Adrenal gland (tissue), 12 donors: ENCODE results near the gene PIEZO2. TPM values are rescaled to one million over a fixed set of nuclear protein-coding genes. Genes with fewer than 3 reads are reported as not detected.

Source experiments
- DNase-seq, 7 donors: peaks; one replicate each; pipeline ENCODE4 v3.0.0-alpha.2; 2019 to 2020
- H3K27ac ChIP-seq, 5 donors: fragments of 200-600 bp; sonication (generic) in 4 of 5; 1 replicate in 3 of 5; 2 replicates in 2 of 5; pipeline versions ENCODE4 v1.5.1 to v1.8.0; 2016 to 2020; ENCODE audit warnings: mild to moderate bottlenecking in 1 of 5
- H3K27me3 ChIP-seq: fragments of 200-600 bp; 2 replicates; pipeline ENCODE4 v1.8.0; 2021
- H3K36me3 ChIP-seq, 2 donors: fragments of 200-600 bp; replicated peaks in 1 of 2; 1 replicate in 1 of 2; 2 replicates in 1 of 2; pipeline versions ENCODE4 v1.5.1 to v1.8.0; 2018 to 2022
- H3K4me1 ChIP-seq, 2 donors: fragments of 200-600 bp; replicated peaks in 1 of 2; 1 replicate in 1 of 2; 2 replicates in 1 of 2; pipeline versions ENCODE4 v1.5.1 to v1.8.0; 2018 to 2021
- H3K4me3 ChIP-seq, 4 donors: fragments of 200-600 bp; sonication (generic) in 3 of 4; one replicate each; pipeline ENCODE4 v1.5.1; 2016 to 2018
- H3K9me3 ChIP-seq, 3 donors: fragments of 200-600 bp; sonication (generic) in 1 of 3; replicated peaks in 1 of 3; 1 replicate in 2 of 3; 2 replicates in 1 of 3; pipeline versions ENCODE4 v1.5.1 to v1.8.0; 2016 to 2021
- POLR2A ChIP-seq, 2 donors: fragments of 450-650 bp; IDR thresholded peaks; one replicate each; pipeline ENCODE4 v1.6.1; 2017; ENCODE audit warnings: antibody characterized with exemption in 2 of 2, mild to moderate bottlenecking in 2 of 2, moderate library complexity in 1 of 2
- WGBS, 4 donors: extraction: QIAGEN DNeasy Blood & Tissue Kit in 2 of 4; methylation state at CpG; one replicate each; pipeline versions ENCODE4 v1.1.5 to v1.1.7; 2013 to 2017; 5-methylcytosine and 5-hydroxymethylcytosine counted together
- intact Hi-C, 2 donors: fragments of 100-400 bp; cut with DNase I; formaldehyde crosslinking; loops; one replicate each; pipeline versions ENCODE4 v1.14.1 to v1.15.0; 2022 to 2023
- polyA plus RNA-seq, 3 donors: library from polyadenylated mRNA; stranded (reverse); fragments of 200-250 nt in 2 of 3; fragments of 350-450 nt in 1 of 3; fragmentation: Illumina TruSeq in 1 of 3; extraction: RNeasy Lipid Tissue Mini Kit (QIAGEN cat#74804) in 1 of 3; gene quantifications; one replicate each; pipeline ENCODE4 v1.2.3, GENCODE V29; 2013 to 2014
- total RNA-seq, 9 donors: library from RNA; depleted of rRNA in 4 of 9; stranded (reverse); fragments of >200 nt in 4 of 9; fragments of 120-200 nt in 1 of 9; fragmentation: NEBNext Ultra II Directional in 1 of 9; extraction: Animal tissue kit (Norgen Biotek cat#: 25700) in 1 of 9; gene quantifications; one replicate each; pipeline versions ENCODE4 v1.1.0 to v1.2.4, GENCODE V29; 2013 to 2023
- TF ChIP-seq, protein P1 (sequence below), 6 experiments: fragments of 450-650 bp in 4 of 6; fragments of 200-600 bp in 2 of 6; sonication (generic) in 1 of 6; IDR thresholded peaks; 1 replicate in 5 of 6; 2 replicates in 1 of 6; pipeline versions ENCODE4 v1.5.1 to v1.8.0; 2016 to 2021; ENCODE audit warnings: antibody characterized with exemption in 6 of 6, mild to moderate bottlenecking in 2 of 6, moderate library complexity in 1 of 6
- donor health status: healthy with polysubstance abuse.
- donor health status: Bipolar disorder and iron deficiency.
- donor health status: DM: yes; HTN: yes; CAD: no.
- donor health status: DM: no; HTN: no; CAD: no.
- donor health status: DM: no; HTN: no; CAD: no.
- donor health status: DM: yes; HTN: yes; CAD: no.

The PIEZO2 gene
- total and polyA plus RNA-seq, 12 donors: 0.88 to 18.0 (median 2.6) TPM

- WGBS, 4 donors: 5 to 13% (median 9%) methylated on average over 1 of the region's 1 CpG
- no peaks in the 10 kb centered on the region for H3K27me3 ChIP-seq
- no peaks in the 10 kb centered on the region for H3K36me3 ChIP-seq
- peaks cover 0 to 3% of the 10 kb centered on the region in 2 donors for H3K4me1 ChIP-seq
- no peak overlapping the region for H3K4me3 ChIP-seq
- H3K9me3 ChIP-seq: no peaks in the 10 kb centered on the region
- DNase-seq: no peak
- TF ChIP-seq, protein P1, sequence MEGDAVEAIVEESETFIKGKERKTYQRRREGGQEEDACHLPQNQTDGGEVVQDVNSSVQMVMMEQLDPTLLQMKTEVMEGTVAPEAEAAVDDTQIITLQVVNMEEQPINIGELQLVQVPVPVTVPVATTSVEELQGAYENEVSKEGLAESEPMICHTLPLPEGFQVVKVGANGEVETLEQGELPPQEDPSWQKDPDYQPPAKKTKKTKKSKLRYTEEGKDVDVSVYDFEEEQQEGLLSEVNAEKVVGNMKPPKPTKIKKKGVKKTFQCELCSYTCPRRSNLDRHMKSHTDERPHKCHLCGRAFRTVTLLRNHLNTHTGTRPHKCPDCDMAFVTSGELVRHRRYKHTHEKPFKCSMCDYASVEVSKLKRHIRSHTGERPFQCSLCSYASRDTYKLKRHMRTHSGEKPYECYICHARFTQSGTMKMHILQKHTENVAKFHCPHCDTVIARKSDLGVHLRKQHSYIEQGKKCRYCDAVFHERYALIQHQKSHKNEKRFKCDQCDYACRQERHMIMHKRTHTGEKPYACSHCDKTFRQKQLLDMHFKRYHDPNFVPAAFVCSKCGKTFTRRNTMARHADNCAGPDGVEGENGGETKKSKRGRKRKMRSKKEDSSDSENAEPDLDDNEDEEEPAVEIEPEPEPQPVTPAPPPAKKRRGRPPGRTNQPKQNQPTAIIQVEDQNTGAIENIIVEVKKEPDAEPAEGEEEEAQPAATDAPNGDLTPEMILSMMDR (IDR thresholded peaks at IDR 0.05): no peak
- no peak for TF ChIP-seq POLR2A (IDR thresholded peaks at IDR 0.05)
- intact Hi-C loops: loop anchor here (5.0 kb wide), 3 partner anchors 191 to 306 kb away; no protein-coding TSS in a partner anchor
- no peak overlapping the region for H3K27ac ChIP-seq
Observed at GRCh38 chr18:10850840-10851239, 298.5 kb downstream of the PIEZO2 start.

DNA sequence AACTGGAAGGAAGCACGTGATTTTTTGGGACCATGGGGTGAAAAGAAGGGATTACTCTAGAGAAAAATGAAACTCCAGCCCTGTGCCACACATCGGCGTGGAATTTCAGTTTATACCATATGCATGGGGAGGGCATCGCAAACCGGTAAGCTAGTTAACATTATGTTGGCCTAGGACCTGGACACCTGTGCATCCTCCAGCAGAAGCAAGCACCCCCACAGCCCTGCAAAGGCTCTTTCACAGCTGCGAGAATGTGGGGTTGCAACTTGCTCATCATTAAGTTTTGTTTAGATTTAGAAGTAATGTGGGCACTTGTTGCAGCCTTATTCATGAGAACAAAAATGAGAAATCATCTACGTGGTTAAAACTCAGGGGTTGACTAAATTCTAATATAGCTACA lies 299.2 kb downstream of the PIEZO2 start:
- no peaks in the 10 kb centered on the region for H3K36me3 ChIP-seq
- TF ChIP-seq, protein P1 (IDR thresholded peaks at IDR 0.05): no peak
- H3K4me1 ChIP-seq: peaks cover 0 to 3% of the 10 kb centered on the region in 2 donors
- H3K27ac ChIP-seq: no peak overlapping the region
- H3K4me3 ChIP-seq: no peak overlapping the region
- no peaks in the 10 kb centered on the region for H3K9me3 ChIP-seq
- intact Hi-C loops: loop anchor here (5.0 kb wide), 3 partner anchors 192 to 307 kb away; no protein-coding TSS in a partner anchor
- no peak for DNase-seq
- H3K27me3 ChIP-seq: no peaks in the 10 kb centered on the region
- WGBS, 4 donors: 78 to 87% (median 82%) methylated on average over 7 of the region's 7 CpGs

- Histone ChIP-seq H3K27ac (no peak overlapping the region), H3K36me3 (no peaks in the 10 kb centered on the region), H3K4me3 (no peak overlapping the region), H3K27me3 (no peaks in the 10 kb centered on the region), H3K4me1 (peaks cover 0 to 3% of the 10 kb centered on the region in 2 donors), H3K9me3 (no peaks in the 10 kb centered on the region)
- intact Hi-C loops: no loop called here
- no peak for DNase-seq
- TF ChIP-seq POLR2A (IDR thresholded peaks at IDR 0.05): no peak
- TF ChIP-seq, protein P1 (IDR thresholded peaks at IDR 0.05): no peak
- WGBS, 4 donors: 61 to 71% (median 69%) methylated on average over 6 of the region's 6 CpGs
Observed at GRCh38 chr18:10847907-10848306, 301.5 kb downstream of the PIEZO2 start.

DNA sequence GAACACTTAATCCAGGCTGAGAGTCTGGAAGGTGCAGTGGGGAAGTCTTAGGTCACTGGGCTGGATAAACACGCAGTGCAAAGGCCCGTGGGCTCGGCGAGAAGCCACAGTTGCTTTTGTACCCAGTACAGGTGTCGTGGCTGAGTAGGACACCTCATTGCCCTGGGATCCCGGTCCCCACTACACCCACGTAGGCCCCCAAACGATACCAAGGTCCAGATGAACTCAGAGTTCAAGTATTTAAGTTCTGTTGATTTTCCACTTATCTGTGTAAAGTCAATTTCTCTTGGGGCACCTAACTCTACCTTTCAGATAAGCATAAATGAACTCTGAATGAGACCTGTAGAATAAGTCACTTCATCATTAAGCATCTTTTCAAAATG lies 302.0 kb downstream of the PIEZO2 start:
- no peaks in the 10 kb centered on the region for H3K9me3 ChIP-seq
- DNase-seq: no peak
- no peak overlapping the region for H3K27ac ChIP-seq
- intact Hi-C loops: no loop called here
- no peaks in the 10 kb centered on the region for H3K36me3 ChIP-seq
- no peaks in the 10 kb centered on the region for H3K27me3 ChIP-seq
- WGBS, 4 donors: 86 to 100% (median 92%) methylated on average over 1 to 8 of the region's 8 CpGs
- no peak overlapping the region for H3K4me3 ChIP-seq
- TF ChIP-seq, protein P1 (IDR thresholded peaks at IDR 0.05): no peak
- no peak for TF ChIP-seq POLR2A (IDR thresholded peaks at IDR 0.05)
- H3K4me1 ChIP-seq: peaks cover 0 to 3% of the 10 kb centered on the region in 2 donors
